ENCODE data around the gene PGLYRP4. TPM values are rescaled to one million over a fixed set of nuclear protein-coding genes. Genes with fewer than 3 reads are reported as not detected.

The PGLYRP4 gene
- total RNA-seq, 6 experiments from 2014 or later: not detected

GRCh38 chr1:153302308-153302707, 46.3 kb downstream of the PGLYRP4 start:
- TF ChIP-seq CTCF (IDR thresholded peaks at IDR 0.05) (no peak), POLR2A (IDR thresholded peaks at IDR 0.05) (no peak)
- Histone ChIP-seq H3K27me3 (no peaks in the 10 kb centered on the region), H3K27ac (no peak overlapping the region), H3K36me3 (no peaks in the 10 kb centered on the region), H3K4me3 (no peak overlapping the region), H3K9me3 (no peaks in the 10 kb centered on the region), H3K4me1 (no peaks in the 10 kb centered on the region)
- DNase-seq (no peak), ATAC-seq (no peak)
- intact Hi-C loops (cut with DNase I): no loop called here
- WGBS (ENCODE audit: insufficient coverage, low coverage, low lambda C conversion rate, missing lambda C conversion rate): 31% methylated on average over 2 of the region's 5 CpGs

- WGBS (ENCODE audit: insufficient coverage, low coverage, low lambda C conversion rate, missing lambda C conversion rate): 36% methylated on average over 5 of the region's 9 CpGs
- intact Hi-C loops (cut with DNase I): no loop called here
- no peaks in the 10 kb centered on the region for H3K4me1 ChIP-seq
- H3K27me3 ChIP-seq: no peaks in the 10 kb centered on the region
- ATAC-seq (no peak), DNase-seq (no peak)
- no peaks in the 10 kb centered on the region for H3K9me3 ChIP-seq
- H3K27ac ChIP-seq: no peak overlapping the region
- TF ChIP-seq POLR2A (IDR thresholded peaks at IDR 0.05): no peak
- TF ChIP-seq CTCF (IDR thresholded peaks at IDR 0.05): no peak
- no peak overlapping the region for H3K4me3 ChIP-seq
- no peaks in the 10 kb centered on the region for H3K36me3 ChIP-seq
Observed at GRCh38 chr1:153293851-153294250, 54.8 kb downstream of the PGLYRP4 start.

GRCh38 chr1:153293480-153293775, 55.2 kb downstream of the PGLYRP4 start:
- ATAC-seq (no peak), DNase-seq (no peak)
- TF ChIP-seq CTCF (IDR thresholded peaks at IDR 0.05) (no peak), POLR2A (IDR thresholded peaks at IDR 0.05) (no peak)
- Histone ChIP-seq H3K36me3 (no peaks in the 10 kb centered on the region), H3K4me1 (no peaks in the 10 kb centered on the region), H3K4me3 (no peak overlapping the region), H3K27me3 (no peaks in the 10 kb centered on the region), H3K9me3 (no peaks in the 10 kb centered on the region), H3K27ac (no peak overlapping the region)
- intact Hi-C loops (cut with DNase I): no loop called here
- WGBS (ENCODE audit: insufficient coverage, low coverage, low lambda C conversion rate, missing lambda C conversion rate): 40% methylated on average over 1 of the region's 7 CpGs

- intact Hi-C loops (cut with DNase I): no loop called here
- Histone ChIP-seq H3K27me3 (no peaks in the 10 kb centered on the region), H3K9me3 (no peaks in the 10 kb centered on the region), H3K36me3 (no peaks in the 10 kb centered on the region), H3K27ac (no peak overlapping the region), H3K4me3 (no peak overlapping the region), H3K4me1 (no peaks in the 10 kb centered on the region)
- no peak for ATAC-seq
- no peak for DNase-seq
- WGBS (ENCODE audit: insufficient coverage, low coverage, low lambda C conversion rate, missing lambda C conversion rate): 55% methylated on average over 6 of the region's 25 CpGs
- TF ChIP-seq CTCF (IDR thresholded peaks at IDR 0.05): no peak
- no peak for TF ChIP-seq POLR2A (IDR thresholded peaks at IDR 0.05)
Observed at GRCh38 chr1:153292740-153293479, 55.7 kb downstream of the PGLYRP4 start.

GRCh38 chr1:153292185-153292584, 56.5 kb downstream of the PGLYRP4 start:
- Histone ChIP-seq H3K4me3 (no peak overlapping the region), H3K27ac (no peak overlapping the region), H3K9me3 (no peaks in the 10 kb centered on the region), H3K27me3 (no peaks in the 10 kb centered on the region), H3K4me1 (no peaks in the 10 kb centered on the region), H3K36me3 (no peaks in the 10 kb centered on the region)
- 52% methylated on average over 8 of the region's 8 CpGs for WGBS (ENCODE audit: insufficient coverage, low coverage, low lambda C conversion rate, missing lambda C conversion rate)
- DNase-seq (no peak), ATAC-seq (no peak)
- TF ChIP-seq POLR2A (IDR thresholded peaks at IDR 0.05) (no peak), CTCF (IDR thresholded peaks at IDR 0.05) (no peak)
- intact Hi-C loops (cut with DNase I): no loop called here

Data from right lobe of liver (tissue), 6 donors.